Liver (tissue), 9 donors: ENCODE data around the gene CDC27. TPM values are rescaled to one million over a fixed set of nuclear protein-coding genes. Genes with fewer than 3 reads are reported as not detected.

Experiments used
- DNase-seq: peaks from one replicate; pipeline ENCODE4 v3.0.0-alpha.2; 2017; ENCODE audit warnings: low spot score
- H3K27ac ChIP-seq, 2 donors: one replicate each; pipeline ENCODE4 v1.7.0; 2013; ENCODE audit warnings: inconsistent platforms in 2 of 2, low read length in 2 of 2, control low read depth in 1 of 2, low read depth in 1 of 2, mild to moderate bottlenecking in 1 of 2
- H3K27me3 ChIP-seq, 4 donors: one replicate each; pipeline versions ENCODE4 v1.6.1 to v1.7.0; 2013; ENCODE audit warnings: low read length in 3 of 4, inconsistent platforms in 1 of 4, mild to moderate bottlenecking in 1 of 4, moderate library complexity in 1 of 4; ENCODE audit not compliant: control insufficient read depth in 4 of 4, insufficient read depth in 4 of 4
- H3K36me3 ChIP-seq, 4 donors: one replicate each; pipeline versions ENCODE4 v1.6.1 to v1.7.0; 2013; ENCODE audit warnings: low read length in 3 of 4, mild to moderate bottlenecking in 3 of 4, low read depth in 1 of 4, moderate library complexity in 1 of 4; ENCODE audit not compliant: control insufficient read depth in 4 of 4, insufficient read depth in 3 of 4
- H3K4me1 ChIP-seq, 4 donors: one replicate each; pipeline versions ENCODE4 v1.6.1 to v1.7.0; 2013; ENCODE audit warnings: low read length in 3 of 4, mild to moderate bottlenecking in 3 of 4, moderate library complexity in 1 of 4; ENCODE audit not compliant: control insufficient read depth in 4 of 4, insufficient read depth in 4 of 4
- H3K4me3 ChIP-seq, 3 donors: one replicate each; pipeline versions ENCODE4 v1.6.1 to v1.7.0; 2013; ENCODE audit warnings: low read length in 3 of 3, control low read depth in 1 of 3, low read depth in 1 of 3, mild to moderate bottlenecking in 1 of 3
- H3K9ac ChIP-seq, 2 donors: one replicate each; pipeline ENCODE4 v1.7.0; 2013; ENCODE audit warnings: low read length in 2 of 2, mild to moderate bottlenecking in 2 of 2, moderate library complexity in 2 of 2, control low read depth in 1 of 2, low read depth in 1 of 2
- H3K9me3 ChIP-seq, 4 donors: one replicate each; pipeline versions ENCODE4 v1.6.1 to v1.7.0; 2013; ENCODE audit warnings: low read length in 3 of 4; ENCODE audit not compliant: control insufficient read depth in 4 of 4
- CTCF ChIP-seq: fragments of 150-350 bp; IDR thresholded peaks from 2 replicates; pipeline ENCODE4 v1.5.1; 2017; ENCODE audit warnings: improper control_type of control experiment, low read depth, low read length; ENCODE audit not compliant: missing input control
- EGR1 ChIP-seq, 2 donors: IDR thresholded peaks; 2 replicates each; pipeline ENCODE4 v1.6.1; 2016 to 2018; ENCODE audit warnings: antibody characterized with exemption in 2 of 2, low read depth in 2 of 2
- FOXA1 ChIP-seq: IDR thresholded peaks from 2 replicates; pipeline ENCODE4 v1.6.1; 2016; ENCODE audit warnings: antibody characterized with exemption
- FOXA2 ChIP-seq: IDR thresholded peaks from 2 replicates; pipeline ENCODE4 v1.6.1; 2016; ENCODE audit warnings: antibody characterized with exemption
- GABPA ChIP-seq, 2 donors: IDR thresholded peaks in 1 of 2; conservative IDR thresholded peaks in 1 of 2; 2 replicates each; pipeline ENCODE4 v1.6.1; 2016; ENCODE audit warnings: antibody characterized with exemption in 2 of 2, mild to moderate bottlenecking in 1 of 2, moderate library complexity in 1 of 2
- HNF4A ChIP-seq, 2 donors: conservative IDR thresholded peaks; 2 replicates each; pipeline ENCODE4 v1.6.1; 2016; ENCODE audit warnings: antibody characterized with exemption in 2 of 2, mild to moderate bottlenecking in 2 of 2
- MAX ChIP-seq: IDR thresholded peaks from 2 replicates; pipeline ENCODE4 v1.6.1; 2016; ENCODE audit warnings: antibody characterized with exemption
- RAD21 ChIP-seq, 2 donors: IDR thresholded peaks; 2 replicates each; pipeline ENCODE4 v1.6.1; 2016; ENCODE audit warnings: antibody characterized with exemption in 2 of 2, mild to moderate bottlenecking in 2 of 2
- TAF1 ChIP-seq: conservative IDR thresholded peaks from 2 replicates; pipeline ENCODE4 v1.6.1; 2016; ENCODE audit warnings: antibody characterized with exemption, mild to moderate bottlenecking
- ZBTB33 ChIP-seq: IDR thresholded peaks from 2 replicates; pipeline ENCODE4 v1.6.1; 2016; ENCODE audit warnings: antibody characterized with exemption
- whole genome bisulfite sequencing: extraction: QIAGEN DNeasy Blood & Tissue Kit; methylation state at CpG from one replicate; pipeline ENCODE4 v1.1.7; 2013; 5-methylcytosine and 5-hydroxymethylcytosine counted together
- polyA plus RNA-seq, 2 donors: library from polyadenylated mRNA; stranded (reverse) in 1 of 2; unstranded in 1 of 2; fragments of 200-250 nt in 1 of 2; fragments of >200 nt in 1 of 2; fragmentation: Nextera tagmentation in 1 of 2; extraction: Ambion mirVana in 1 of 2; gene quantifications; one replicate each; pipeline versions ENCODE4 v1.2.1 to v1.2.3, GENCODE V29; 2013 to 2015
- total RNA-seq, 2 donors: library from RNA; depleted of rRNA; stranded (reverse); fragments of >200 nt; gene quantifications; one replicate each; pipeline ENCODE4 v1.2.3, GENCODE V29; 2014
- TF ChIP-seq, protein P1 (sequence below): IDR thresholded peaks from 2 replicates; pipeline ENCODE4 v1.6.1; 2016; ENCODE audit warnings: antibody characterized with exemption
- donor health status: healthy.
- donor health status: healthy.
- donor health status: healthy.
- donor health status: healthy.
- donor health status: healthy.

CDC27 gene
- total and polyA plus RNA-seq, 4 donors: 16.8 to 148 (median 27.1) TPM

DNA sequence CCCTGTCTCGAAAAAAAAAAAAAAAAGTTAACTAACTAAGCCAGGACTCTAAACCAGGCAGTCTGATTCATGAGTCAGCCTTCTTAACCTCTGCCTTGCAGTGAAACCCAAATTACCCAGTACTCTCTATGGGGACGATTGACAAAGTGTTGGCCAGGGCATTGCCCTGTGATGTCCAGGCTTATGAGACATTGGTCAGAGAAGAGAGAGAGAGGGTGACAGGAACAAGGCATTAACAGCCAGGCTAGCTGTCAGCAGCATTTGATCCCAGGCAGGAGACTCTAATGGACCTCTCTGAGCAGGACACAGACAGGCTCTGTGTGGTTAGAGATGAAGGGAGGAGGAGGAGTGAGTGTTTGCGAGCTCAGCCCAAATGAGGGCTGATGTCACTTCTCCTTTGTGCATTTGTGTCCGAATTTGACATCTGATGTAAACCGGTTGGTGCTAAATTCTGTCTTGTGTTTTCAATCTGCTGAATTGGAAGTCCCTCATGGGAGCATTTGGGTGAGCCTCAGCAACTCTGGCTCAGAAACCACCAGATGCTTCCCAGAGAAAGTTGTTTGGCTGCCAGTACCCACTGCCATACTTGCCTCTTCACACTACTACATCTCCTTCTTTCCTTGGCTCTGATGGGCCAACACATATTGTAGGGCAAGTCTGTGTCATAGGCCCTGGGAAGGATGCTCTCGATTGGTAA, 15.8 kb upstream of the CDC27 start (continued):
- no peak for TF ChIP-seq MAX
- TF ChIP-seq TAF1: no peak

- no peaks in the 10 kb centered on the region for H3K9me3 ChIP-seq
- no peaks in the 10 kb centered on the region for H3K36me3 ChIP-seq
- no peak for TF ChIP-seq FOXA2
- no peak for TF ChIP-seq CTCF
- no peak for TF ChIP-seq MAX
- TF ChIP-seq ZBTB33: no peak
- no peak for TF ChIP-seq RAD21 (IDR thresholded peaks at IDR 0.05)
- TF ChIP-seq, protein P1, sequence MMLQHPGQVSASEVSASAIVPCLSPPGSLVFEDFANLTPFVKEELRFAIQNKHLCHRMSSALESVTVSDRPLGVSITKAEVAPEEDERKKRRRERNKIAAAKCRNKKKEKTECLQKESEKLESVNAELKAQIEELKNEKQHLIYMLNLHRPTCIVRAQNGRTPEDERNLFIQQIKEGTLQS: no peak
- no peak for TF ChIP-seq GABPA (IDR thresholded peaks at IDR 0.05 in 1 of 2, conservative IDR thresholded peaks at IDR 0.05 in 1 of 2)
- no peak overlapping the region for H3K9ac ChIP-seq
- no peaks in the 10 kb centered on the region for H3K4me1 ChIP-seq
- H3K4me3 ChIP-seq: no peak overlapping the region
- no peak for DNase-seq
- no peak overlapping the region for H3K27ac ChIP-seq
- WGBS: 81% methylated on average over 6 of the region's 6 CpGs
- no peaks in the 10 kb centered on the region for H3K27me3 ChIP-seq
Measured at GRCh38 chr17:47203984-47204721, 15.1 kb upstream of the CDC27 start.

- no peak overlapping the region for H3K27ac ChIP-seq
- H3K4me3 ChIP-seq: no peak overlapping the region
- H3K36me3 ChIP-seq: no peaks in the 10 kb centered on the region
- 82% methylated on average over 4 of the region's 4 CpGs for WGBS
- TF ChIP-seq GABPA (IDR thresholded peaks at IDR 0.05 in 1 of 2, conservative IDR thresholded peaks at IDR 0.05 in 1 of 2): no peak
- TF ChIP-seq FOXA1: no peak
- TF ChIP-seq FOXA2: no peak
- TF ChIP-seq HNF4A (conservative IDR thresholded peaks at IDR 0.05): no peak
- TF ChIP-seq MAX: no peak
- TF ChIP-seq CTCF: no peak
- no peak for TF ChIP-seq EGR1 (IDR thresholded peaks at IDR 0.05; ENCODE audit: low read depth in 2 of 2)
- TF ChIP-seq, protein P1: no peak
- no peaks in the 10 kb centered on the region for H3K4me1 ChIP-seq
- H3K27me3 ChIP-seq: no peaks in the 10 kb centered on the region
- H3K9me3 ChIP-seq: no peaks in the 10 kb centered on the region
- DNase-seq: no peak
- H3K9ac ChIP-seq: no peak overlapping the region
Measured at GRCh38 chr17:47201166-47201565, 12.1 kb upstream of the CDC27 start.
